Measurements from ENCODE around the gene PTPN21. TPM values are rescaled to one million over a fixed set of nuclear protein-coding genes. Genes with fewer than 3 reads are reported as not detected.

The PTPN21 gene
- total and polyA plus RNA-seq, 2 of the 13 experiments (the other 11 are each of a cell fraction or from before 2014, with no cell fraction given), result 2.0 to 3.7 TPM

DNA sequence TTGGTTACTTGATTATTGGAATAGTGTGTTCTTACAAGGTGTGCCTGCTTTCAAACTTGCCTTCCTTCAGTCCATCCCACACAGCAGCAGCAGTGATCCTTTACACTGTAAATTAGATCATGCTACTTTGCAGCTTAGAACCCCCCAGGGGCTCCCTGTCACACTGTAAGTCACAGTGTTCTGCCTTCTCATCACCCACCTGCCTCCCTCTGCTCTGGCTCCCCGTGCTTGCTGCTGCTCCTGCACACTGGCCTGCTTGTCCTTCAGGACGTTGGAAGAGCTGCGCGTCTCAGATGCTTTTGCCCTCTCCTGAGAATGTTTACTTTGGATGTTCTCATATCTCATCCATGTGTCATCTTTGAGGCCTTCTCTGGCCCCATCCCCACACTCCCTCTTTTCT is 35.4 kb upstream of the PTPN21 start:
- 91% methylated on average over 4 of the region's 4 CpGs for WGBS (ENCODE audit: low lambda C conversion rate)
- Histone ChIP-seq H3K36me3 (replicated peaks in 1 of 2; ENCODE audit: control insufficient read depth in 1 of 2, insufficient read depth in 2 of 2, low read length in 2 of 2) (peaks cover 13 to 42% of the 10 kb centered on the region in 2 experiments), H3K27ac (ENCODE audit: extremely low read length, insufficient read depth, low read length) (no peak overlapping the region), H4K20me1 (ENCODE audit: insufficient read depth, low read length) (no peaks in the 10 kb centered on the region), H3K27me3 (ENCODE audit: control insufficient read depth in 1 of 2, insufficient read depth in 2 of 2, low read length in 2 of 2) (no peaks in the 10 kb centered on the region), H3K79me2 (ENCODE audit: insufficient read depth, low read length) (no peaks in the 10 kb centered on the region), H2AFZ (ENCODE audit: low read length) (no peak overlapping the region), H3K4me2 (ENCODE audit: low read depth, low read length) (no peak overlapping the region), H3K9me3 (ENCODE audit: low read length) (no peaks in the 10 kb centered on the region), H3K4me3 (replicated peaks in 1 of 3; ENCODE audit: insufficient read depth in 1 of 3, low read depth in 2 of 3, low read length in 3 of 3) (no peak overlapping the region), H3K4me1 (ENCODE audit: insufficient read depth, low read length) (no peaks in the 10 kb centered on the region), H3K9ac (ENCODE audit: insufficient read depth, low read depth, low read length) (no peak overlapping the region)
- intact Hi-C loops (cut with micrococcal nuclease; ENCODE audit: unreplicated experiment) (no loop called here), in situ Hi-C loops (cut with HindIII; ENCODE audit: extremely low pct_ligation_motif_present, low pct_unique_long_range_greater_than_20kb) (no loop called here)
- ATAC-seq (no peak), DNase-seq (ENCODE audit: low spot score) (no peak), FAIRE-seq (no peak)
- ChIA-PET CTCF (ENCODE audit: low intra/inter-chr PET ratio, low total read pairs) (no interaction called here), POLR2A (no interaction called here)
- BruUV-seq (replicated peaks), result no TSS peak
- TF ChIP-seq SMAD1 (CRISPR knock-in tag; IDR thresholded peaks at IDR 0.05; ENCODE audit: borderline replicate concordance, low read depth) (no peak), HMG20B (CRISPR knock-in tag; conservative IDR thresholded peaks at IDR 0.05) (no peak), ATRX (CRISPR knock-in tag; IDR thresholded peaks at IDR 0.05; ENCODE audit: borderline replicate concordance) (no peak), CAMTA2 (CRISPR knock-in tag; IDR thresholded peaks at IDR 0.05; ENCODE audit: borderline replicate concordance) (no peak), MIER3 (CRISPR knock-in tag; IDR thresholded peaks at IDR 0.05; ENCODE audit: borderline replicate concordance) (no peak), ZNF180 (CRISPR knock-in tag; IDR thresholded peaks at IDR 0.05; ENCODE audit: borderline replicate concordance, low read depth) (no peak), DNMT1 (CRISPR knock-in tag; IDR thresholded peaks at IDR 0.05) (no peak), ZNF549 (CRISPR knock-in tag; IDR thresholded peaks at IDR 0.05) (no peak), ZSCAN22 (CRISPR knock-in tag; IDR thresholded peaks at IDR 0.05) (no peak), ZNF44 (CRISPR knock-in tag; IDR thresholded peaks at IDR 0.05) (no peak), ZNF703 (CRISPR knock-in tag; IDR thresholded peaks at IDR 0.05; ENCODE audit: borderline replicate concordance) (no peak)
- TF ChIP-seq, protein P1, sequence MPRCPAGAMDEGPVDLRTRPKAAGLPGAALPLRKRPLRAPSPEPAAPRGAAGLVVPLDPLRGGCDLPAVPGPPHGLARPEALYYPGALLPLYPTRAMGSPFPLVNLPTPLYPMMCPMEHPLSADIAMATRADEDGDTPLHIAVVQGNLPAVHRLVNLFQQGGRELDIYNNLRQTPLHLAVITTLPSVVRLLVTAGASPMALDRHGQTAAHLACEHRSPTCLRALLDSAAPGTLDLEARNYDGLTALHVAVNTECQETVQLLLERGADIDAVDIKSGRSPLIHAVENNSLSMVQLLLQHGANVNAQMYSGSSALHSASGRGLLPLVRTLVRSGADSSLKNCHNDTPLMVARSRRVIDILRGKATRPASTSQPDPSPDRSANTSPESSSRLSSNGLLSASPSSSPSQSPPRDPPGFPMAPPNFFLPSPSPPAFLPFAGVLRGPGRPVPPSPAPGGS (CRISPR knock-in tag; IDR thresholded peaks at IDR 0.05), result no peak
- TF ChIP-seq, protein P2, sequence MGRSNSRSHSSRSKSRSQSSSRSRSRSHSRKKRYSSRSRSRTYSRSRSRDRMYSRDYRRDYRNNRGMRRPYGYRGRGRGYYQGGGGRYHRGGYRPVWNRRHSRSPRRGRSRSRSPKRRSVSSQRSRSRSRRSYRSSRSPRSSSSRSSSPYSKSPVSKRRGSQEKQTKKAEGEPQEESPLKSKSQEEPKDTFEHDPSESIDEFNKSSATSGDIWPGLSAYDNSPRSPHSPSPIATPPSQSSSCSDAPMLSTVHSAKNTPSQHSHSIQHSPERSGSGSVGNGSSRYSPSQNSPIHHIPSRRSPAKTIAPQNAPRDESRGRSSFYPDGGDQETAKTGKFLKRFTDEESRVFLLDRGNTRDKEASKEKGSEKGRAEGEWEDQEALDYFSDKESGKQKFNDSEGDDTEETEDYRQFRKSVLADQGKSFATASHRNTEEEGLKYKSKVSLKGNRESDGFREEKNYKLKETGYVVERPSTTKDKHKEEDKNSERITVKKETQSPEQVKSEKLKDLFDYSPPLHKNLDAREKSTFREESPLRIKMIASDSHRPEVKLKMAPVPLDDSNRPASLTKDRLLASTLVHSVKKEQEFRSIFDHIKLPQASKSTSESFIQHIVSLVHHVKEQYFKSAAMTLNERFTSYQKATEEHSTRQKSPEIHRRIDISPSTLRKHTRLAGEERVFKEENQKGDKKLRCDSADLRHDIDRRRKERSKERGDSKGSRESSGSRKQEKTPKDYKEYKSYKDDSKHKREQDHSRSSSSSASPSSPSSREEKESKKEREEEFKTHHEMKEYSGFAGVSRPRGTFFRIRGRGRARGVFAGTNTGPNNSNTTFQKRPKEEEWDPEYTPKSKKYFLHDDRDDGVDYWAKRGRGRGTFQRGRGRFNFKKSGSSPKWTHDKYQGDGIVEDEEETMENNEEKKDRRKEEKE (IDR thresholded peaks at IDR 0.05), result no peak
- TF ChIP-seq, protein P3, sequence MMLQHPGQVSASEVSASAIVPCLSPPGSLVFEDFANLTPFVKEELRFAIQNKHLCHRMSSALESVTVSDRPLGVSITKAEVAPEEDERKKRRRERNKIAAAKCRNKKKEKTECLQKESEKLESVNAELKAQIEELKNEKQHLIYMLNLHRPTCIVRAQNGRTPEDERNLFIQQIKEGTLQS (CRISPR knock-in tag; IDR thresholded peaks at IDR 0.05), result no peak
